HG02588 (cell line): ENCODE results near the gene HOXA10.

Experiments
- ATAC-seq: cut with Tn5 transposase; IDR thresholded peaks from one replicate; pipeline ENCODE4 v1.9.1; 2021; ENCODE audit warnings: mild to moderate bottlenecking, moderate library complexity; ENCODE audit not compliant: unreplicated experiment

The HOXA10 gene

DNA sequence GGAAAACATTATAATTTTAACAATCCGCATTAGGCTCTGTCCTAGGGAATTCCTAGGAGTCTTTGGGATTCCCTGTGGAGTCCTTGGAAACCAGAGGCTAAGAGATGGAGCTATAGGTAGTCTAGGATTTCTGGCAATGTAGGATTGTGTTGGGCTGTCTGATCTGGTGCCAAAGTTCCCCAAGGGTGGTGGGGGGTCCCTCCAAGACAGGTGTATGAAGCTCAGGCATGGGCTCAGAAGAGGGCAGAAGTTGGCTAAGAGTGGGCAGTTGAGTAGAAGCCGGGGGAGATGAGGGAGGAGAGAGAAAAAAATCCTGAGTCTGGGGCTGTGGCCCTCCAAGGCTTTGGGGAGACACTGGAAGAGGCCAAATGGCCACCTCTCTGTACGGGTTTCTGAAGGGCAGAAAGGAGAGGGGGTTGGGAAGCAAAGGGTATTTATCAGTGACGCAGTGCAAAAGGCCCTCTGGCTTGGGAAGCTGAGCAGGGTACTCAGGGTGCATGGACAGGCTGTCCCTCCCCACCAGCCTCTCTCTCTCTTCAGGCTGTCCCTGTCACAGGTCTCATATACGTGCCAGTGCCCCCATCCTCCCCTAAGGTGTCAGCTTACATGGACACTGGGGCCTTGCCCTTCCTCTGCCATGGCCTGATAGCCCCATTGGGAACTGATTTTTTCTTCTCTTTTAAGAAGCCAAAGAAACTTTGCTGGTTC is 27.5 kb downstream of the HOXA10 start:
- ATAC-seq = no peak

GRCh38 chr7:27145914-27146412 is 28.2 kb downstream of the HOXA10 start:
- no peak for ATAC-seq

- ATAC-seq = no peak
Observed at GRCh38 chr7:27145165-27145913, 28.8 kb downstream of the HOXA10 start.

GRCh38 chr7:27144781-27145164 is 29.3 kb downstream of the HOXA10 start:
- no peak for ATAC-seq

GRCh38 chr7:27143950-27144780 is 30.0 kb downstream of the HOXA10 start:
- no peak for ATAC-seq

DNA sequence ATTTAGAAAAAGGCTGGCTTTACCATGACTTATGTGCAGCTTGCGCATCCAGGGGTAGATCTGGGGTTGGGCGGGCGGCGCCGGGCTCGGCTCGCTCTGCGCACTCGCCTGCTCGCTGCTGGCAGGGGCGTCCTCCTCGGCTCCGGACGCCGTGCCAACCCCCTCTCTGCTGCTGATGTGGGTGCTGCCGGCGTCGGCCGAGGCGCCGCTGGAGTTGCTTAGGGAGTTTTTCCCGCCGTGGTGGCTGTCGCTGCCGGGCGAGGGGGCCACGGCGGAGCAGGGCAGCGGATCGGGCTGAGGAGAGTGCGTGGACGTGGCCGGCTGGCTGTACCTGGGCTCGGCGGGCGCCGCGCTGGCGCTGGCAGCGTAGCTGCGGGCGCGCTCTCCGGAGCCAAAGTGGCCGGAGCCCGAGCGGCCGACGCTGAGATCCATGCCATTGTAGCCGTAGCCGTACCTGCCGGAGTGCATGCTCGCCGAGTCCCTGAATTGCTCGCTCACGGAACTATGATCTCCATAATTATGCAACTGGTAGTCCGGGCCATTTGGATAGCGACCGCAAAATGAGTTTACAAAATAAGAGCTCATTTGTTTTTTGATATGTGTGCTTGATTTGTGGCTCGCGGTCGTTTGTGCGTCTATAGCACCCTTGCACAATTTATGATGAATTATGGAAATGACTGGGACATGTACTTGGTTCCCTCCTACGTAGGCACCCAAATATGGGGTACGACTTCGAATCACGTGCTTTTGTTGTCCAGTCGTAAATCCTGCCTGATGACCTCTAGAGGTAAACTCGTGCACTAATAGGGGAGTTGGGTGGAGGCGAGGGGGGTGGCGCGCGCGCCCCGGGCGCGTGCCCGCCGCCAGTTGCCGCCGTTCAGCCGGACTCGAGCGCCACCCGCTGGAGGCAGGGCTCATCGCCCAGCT is 30.8 kb downstream of the HOXA10 start, which contains the start of gene HOXA5:
HOXA5 (minus strand) TSS at position 659 of the 927 bp plus-strand sequence; CDS start at position 585, 74 bp downstream.
- ATAC-seq = no peak

DNA sequence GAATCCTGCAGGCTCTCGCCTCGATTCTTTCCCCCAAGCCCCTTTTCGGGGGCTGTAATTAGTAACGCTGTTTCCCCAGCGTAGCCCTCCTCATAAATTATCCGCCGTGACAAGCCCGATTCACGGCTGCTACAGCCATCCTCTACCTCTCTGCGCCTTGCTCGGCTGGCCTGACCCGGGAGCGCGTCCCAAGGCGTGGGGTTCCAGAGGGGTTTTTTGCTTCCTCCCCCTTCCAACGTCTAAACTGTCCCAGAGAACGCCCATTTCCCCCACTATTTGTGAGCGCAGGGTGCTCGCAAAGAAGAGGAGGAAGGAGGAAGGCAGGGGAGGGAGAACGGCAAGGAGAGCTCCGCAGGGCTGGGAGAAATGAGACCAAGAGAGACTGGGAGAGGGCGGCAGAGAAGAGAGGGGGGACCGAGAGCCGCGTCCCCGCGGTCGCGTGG is 31.5 kb downstream of the HOXA10 start:
- no peak for ATAC-seq

- ATAC-seq = no peak
Observed at GRCh38 chr7:27141923-27142579, 32.1 kb downstream of the HOXA10 start.

- no peak for ATAC-seq
Observed at GRCh38 chr7:27141137-27141922, 32.8 kb downstream of the HOXA10 start.

GRCh38 chr7:27140126-27140857 is 33.8 kb downstream of the HOXA10 start:
- no peak for ATAC-seq

DNA sequence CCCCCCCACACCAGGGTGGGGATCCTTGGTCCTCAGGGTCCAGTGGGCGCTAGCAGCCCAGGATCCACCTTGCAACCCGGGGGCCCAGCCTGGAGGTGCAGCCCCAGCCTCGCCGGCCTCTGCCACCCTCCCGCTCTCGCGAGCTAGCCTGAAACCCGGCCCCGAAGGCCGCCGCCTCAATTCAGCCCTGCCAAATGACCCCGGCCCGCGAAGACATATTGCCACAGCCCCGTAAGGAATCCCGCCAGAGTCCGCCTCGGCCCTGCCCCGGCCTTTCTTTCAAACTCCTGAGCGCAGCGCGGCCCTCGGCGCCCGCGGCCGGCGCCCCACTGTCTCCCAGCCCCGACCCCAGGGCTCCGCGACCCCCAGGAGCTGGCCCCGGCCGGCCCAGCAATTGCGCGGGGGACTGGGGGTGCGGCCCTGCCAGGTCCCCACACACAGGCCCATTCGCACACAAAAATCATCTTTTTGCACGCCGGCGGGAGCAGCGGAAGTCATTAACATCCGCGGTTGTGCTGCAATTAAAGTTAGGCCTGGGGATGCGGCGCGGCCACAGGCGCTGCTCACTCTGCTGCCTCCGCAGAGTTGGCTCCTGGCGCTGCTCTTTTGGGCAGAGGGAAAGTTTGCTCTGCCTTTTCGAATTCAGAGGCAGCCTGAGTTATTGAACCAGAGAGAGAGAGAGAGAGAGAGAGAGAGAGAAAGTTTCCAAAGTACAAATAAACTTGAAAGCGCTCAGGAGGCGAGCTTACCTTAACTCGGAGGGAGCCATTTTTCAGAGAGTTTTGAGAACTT is 34.6 kb downstream of the HOXA10 start:
- ATAC-seq = no peak

- no peak for ATAC-seq
Observed at GRCh38 chr7:27138985-27139333, 35.2 kb downstream of the HOXA10 start.

DNA sequence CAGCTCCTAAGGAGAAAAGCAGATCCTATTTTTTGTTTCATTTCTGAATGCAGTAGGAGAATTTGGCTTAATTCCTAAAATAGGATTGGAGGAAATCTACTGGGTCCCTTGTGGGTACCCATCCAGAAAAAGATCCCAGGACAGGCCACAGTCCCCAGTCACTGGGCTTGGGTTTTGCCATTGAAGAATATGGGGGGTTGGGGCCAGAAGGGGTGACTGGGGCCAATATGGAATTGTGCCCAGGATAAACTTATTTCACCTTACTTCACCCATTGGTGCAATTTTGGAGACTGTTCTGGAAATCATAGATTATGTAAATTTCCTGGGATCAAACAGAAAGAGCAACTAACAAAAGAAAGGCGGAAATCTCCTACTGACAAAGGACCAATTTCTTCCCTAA is 35.6 kb downstream of the HOXA10 start:
- ATAC-seq = no peak

DNA sequence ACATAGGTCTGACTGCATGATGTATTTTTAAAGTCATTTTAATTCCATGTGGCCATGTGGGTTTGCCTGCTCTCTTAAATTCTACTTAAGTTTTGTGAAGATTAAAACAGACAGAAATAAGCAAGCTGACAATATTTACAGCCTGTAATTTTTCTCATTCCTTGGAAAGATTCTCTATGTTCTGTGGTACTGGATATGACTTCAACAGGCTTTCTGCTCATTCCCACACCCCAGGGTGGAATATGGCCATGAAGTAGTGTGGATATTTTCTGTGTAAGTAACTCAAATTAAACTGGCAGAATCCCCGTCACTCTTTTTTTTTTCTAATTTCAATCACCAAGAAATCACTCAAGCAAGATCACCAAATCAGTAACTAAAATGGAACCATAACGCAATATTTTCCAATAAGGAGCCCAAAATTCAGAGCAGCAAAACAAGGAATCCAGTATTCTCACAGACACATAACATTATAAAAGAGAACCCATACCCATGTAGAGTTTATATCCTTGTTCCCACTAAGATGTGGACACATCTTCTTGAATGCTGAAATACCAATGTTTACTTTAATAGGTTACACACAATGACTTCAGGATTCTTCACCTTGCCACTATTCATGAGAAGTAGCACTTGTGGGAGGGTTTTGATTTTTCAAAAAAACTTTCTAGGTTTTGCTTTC is 36.3 kb downstream of the HOXA10 start:
- no peak for ATAC-seq

DNA sequence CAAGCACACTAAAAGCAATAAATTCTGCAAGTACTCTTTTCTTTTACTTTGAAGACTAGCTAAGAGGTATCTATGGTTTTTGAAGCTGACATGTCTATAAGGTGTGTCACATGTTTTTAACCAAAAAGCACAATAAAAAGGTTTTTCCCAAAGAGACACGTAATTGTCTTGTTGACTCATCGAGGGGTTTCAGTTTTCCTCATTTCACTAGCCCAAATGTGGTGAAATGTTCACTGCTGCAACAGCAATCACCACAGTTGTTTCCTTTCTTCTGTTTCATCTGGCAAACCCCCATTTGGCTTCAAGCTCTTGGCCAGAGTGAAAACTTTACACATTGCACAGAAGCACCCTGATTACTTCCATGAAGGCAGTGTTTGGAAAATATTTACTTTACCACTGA is 39.7 kb downstream of the HOXA10 start:
- no peak for ATAC-seq

DNA sequence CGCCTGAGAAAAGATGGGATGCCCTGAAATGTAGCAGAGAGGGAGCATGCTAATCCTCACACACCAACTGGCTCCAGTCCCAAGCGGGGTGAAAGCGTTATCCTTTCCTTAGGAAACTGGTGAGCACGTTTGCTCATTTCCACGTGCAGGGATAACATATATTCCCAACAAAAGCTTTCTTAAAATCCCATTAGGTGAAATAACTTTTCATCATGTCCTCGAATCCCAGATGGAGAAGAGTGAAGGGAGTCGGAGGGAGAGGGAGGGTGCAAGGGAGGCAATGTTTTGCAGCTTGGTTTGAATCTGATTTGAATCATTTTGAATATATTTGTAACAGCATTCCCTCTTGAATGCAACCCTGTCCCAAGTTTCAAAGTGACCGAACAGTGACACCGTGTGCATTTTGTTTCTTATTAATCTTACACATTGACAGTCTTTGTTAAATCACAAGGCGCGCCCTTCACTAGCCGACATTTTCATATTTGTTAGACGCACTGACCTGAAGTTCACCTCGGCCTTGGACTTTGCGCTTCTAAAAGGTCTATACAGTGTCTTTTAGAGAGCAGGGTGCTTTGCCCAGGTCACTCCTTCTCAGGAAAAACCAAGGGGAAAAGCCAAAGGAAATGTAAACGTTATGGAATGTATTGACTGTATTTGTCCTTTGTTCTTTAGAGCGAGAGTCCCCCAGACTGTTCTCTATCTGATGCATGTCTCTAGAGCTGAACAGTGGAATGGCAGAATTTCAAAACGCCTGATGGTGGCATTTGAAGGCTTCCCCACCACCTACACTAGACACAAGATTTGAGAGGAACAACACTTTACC is 40.5 kb downstream of the HOXA10 start:
- no peak for ATAC-seq
